HepG2 (cell line): ENCODE data around the gene TSNAXIP1.

ENCODE experiments used
- BRCA1 ChIP-seq: sonication (generic); formaldehyde crosslinking; IDR thresholded peaks from 2 replicates; pipeline ENCODE4 v1.4.0; 2020; ENCODE audit warnings: missing genetic modification reagents
- CBX5 ChIP-seq: sonication (generic); formaldehyde crosslinking; IDR thresholded peaks from 2 replicates; pipeline ENCODE4 v1.4.0; 2020; ENCODE audit warnings: missing genetic modification reagents, borderline replicate concordance
- CEBPZ ChIP-seq: IDR thresholded peaks from 2 replicates; pipeline ENCODE4 v1.6.1; 2012; ENCODE audit warnings: low read length, improper control_type of control experiment
- GATAD1 ChIP-seq: IDR thresholded peaks from 2 replicates; pipeline ENCODE4 v1.6.1; 2016; ENCODE audit warnings: missing genetic modification reagents, missing compliant biosample characterization
- HHEX ChIP-seq: IDR thresholded peaks from 2 replicates; pipeline ENCODE4 v1.6.1; 2016; ENCODE audit warnings: control low read depth
- KAT8 ChIP-seq: IDR thresholded peaks from 2 replicates; pipeline ENCODE4 v1.6.1; 2016; ENCODE audit warnings: missing genetic modification reagents, missing compliant biosample characterization
- TARDBP ChIP-seq: sonication (generic); formaldehyde crosslinking; IDR thresholded peaks from 2 replicates; pipeline ENCODE4 v1.8.0; 2022; ENCODE audit warnings: mild to moderate bottlenecking, missing genetic modification reagents
- ZC3H4 ChIP-seq: sonication (generic); formaldehyde crosslinking; IDR thresholded peaks from 2 replicates; pipeline ENCODE4 v1.4.0; 2020; ENCODE audit warnings: missing genetic modification reagents, borderline replicate concordance
- TF ChIP-seq, protein P1 (sequence below): sonication (generic); formaldehyde crosslinking; IDR thresholded peaks from 2 replicates; pipeline ENCODE4 v1.5.1; 2020; ENCODE audit warnings: missing genetic modification reagents, mild to moderate bottlenecking, borderline replicate concordance
- TF ChIP-seq, protein P2 (sequence below): sonication (generic); formaldehyde crosslinking; IDR thresholded peaks from 2 replicates; pipeline ENCODE4 v1.5.0; 2020; ENCODE audit warnings: mild to moderate bottlenecking, missing genetic modification reagents, moderate library complexity

DNA sequence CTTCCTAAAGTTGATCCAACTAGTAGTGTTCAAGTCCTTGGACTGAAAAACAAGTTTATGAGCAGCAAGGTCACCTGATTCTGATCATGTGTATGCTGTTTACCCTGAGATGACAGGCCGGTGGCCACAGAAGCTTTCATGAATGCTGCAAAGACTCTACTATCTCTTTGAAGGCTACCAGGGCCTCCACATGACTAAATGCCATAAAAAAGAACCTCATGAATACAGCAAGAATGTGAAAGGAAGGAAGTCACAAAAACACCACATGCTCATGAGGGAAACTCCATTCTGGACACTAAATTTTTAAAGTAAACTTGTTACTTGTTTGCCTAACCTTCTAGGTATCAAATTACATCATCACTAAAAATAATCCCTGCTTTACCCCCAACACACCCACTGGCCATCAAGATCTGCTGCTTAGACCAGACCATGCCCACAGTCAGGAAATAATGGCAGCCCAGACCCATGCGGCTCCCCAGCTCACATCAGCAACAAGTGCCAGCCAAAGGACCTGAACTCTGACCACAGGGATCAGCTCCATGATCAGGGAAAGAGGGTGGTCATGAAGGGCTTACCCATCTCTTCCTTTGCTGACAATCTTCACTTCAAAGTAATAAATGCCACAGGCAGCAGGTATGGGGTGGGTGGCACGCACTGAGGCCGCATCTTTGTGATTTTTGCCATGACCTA, 1.7 kb upstream of the TSNAXIP1 start:
- no peak; the same call in 1 of the 2 replicates for TF ChIP-seq GATAD1 (CRISPR knock-in tag)
- TF ChIP-seq, protein P1, sequence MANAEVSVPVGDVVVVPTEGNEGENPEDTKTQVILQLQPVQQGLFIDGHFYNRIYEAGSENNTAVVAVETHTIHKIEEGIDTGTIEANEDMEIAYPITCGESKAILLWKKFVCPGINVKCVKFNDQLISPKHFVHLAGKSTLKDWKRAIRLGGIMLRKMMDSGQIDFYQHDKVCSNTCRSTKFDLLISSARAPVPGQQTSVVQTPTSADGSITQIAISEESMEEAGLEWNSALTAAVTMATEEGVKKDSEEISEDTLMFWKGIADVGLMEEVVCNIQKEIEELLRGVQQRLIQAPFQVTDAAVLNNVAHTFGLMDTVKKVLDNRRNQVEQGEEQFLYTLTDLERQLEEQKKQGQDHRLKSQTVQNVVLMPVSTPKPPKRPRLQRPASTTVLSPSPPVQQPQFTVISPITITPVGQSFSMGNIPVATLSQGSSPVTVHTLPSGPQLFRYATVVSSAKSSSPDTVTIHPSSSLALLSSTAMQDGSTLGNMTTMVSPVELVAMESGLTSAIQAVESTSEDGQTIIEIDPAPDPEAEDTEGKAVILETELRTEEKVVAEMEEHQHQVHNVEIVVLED (CRISPR knock-in tag), result no peak
- TF ChIP-seq KAT8 (CRISPR knock-in tag), result peak; percentile 59
- TF ChIP-seq BRCA1 (CRISPR knock-in tag), result no peak
- TF ChIP-seq, protein P2, sequence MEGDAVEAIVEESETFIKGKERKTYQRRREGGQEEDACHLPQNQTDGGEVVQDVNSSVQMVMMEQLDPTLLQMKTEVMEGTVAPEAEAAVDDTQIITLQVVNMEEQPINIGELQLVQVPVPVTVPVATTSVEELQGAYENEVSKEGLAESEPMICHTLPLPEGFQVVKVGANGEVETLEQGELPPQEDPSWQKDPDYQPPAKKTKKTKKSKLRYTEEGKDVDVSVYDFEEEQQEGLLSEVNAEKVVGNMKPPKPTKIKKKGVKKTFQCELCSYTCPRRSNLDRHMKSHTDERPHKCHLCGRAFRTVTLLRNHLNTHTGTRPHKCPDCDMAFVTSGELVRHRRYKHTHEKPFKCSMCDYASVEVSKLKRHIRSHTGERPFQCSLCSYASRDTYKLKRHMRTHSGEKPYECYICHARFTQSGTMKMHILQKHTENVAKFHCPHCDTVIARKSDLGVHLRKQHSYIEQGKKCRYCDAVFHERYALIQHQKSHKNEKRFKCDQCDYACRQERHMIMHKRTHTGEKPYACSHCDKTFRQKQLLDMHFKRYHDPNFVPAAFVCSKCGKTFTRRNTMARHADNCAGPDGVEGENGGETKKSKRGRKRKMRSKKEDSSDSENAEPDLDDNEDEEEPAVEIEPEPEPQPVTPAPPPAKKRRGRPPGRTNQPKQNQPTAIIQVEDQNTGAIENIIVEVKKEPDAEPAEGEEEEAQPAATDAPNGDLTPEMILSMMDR (CRISPR knock-in tag), result no peak
- TF ChIP-seq CBX5 (CRISPR knock-in tag), result no peak
- no peak for TF ChIP-seq CEBPZ
- TF ChIP-seq TARDBP (CRISPR knock-in tag), result 0 out of 2 replicates have a peak, but pooled peaks have one; percentile 36
- TF ChIP-seq HHEX (CRISPR knock-in tag), result no peak
- no peak for TF ChIP-seq ZC3H4 (CRISPR knock-in tag)
